Measurements from ENCODE around the gene HNRNPL. TPM values are rescaled to one million over a fixed set of nuclear protein-coding genes. Genes with fewer than 3 reads are reported as not detected.

Gene HNRNPL
- polyA plus RNA-seq, 2 of the 4 experiments (the other 2 are of a cell fraction), result 380 to 487 TPM

DNA sequence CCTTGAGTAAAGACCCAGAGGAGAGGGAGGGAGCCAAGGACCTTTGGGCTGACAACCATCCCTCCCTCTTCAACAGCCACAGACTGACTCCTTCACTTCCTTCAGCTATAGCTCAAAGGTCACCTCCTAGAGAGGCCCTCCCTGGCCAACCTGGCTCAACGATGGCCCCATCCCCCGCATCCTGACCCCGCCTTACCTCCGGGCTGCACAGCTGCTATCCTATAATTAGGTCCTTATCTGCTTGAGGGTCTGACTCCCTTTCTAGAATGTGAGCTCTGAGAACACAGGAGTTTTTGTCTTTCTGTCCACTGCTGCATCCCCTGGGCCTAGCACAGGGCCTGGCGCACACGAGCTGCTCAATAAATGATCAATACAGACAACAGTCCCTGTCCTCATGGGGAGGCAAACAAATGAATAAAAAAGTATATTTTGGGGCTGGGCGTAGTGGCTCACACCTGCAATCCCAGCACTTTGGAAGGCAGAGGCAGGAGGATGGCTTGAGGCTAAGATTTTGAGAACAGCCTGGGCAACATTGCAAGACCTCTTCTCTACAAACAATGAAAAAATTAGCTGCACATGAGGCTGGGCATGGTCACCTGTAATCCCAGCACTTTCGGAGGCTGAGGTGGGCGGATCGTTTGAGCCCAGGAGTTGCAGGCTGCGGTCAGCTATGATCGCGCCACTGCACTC is 30.4 kb downstream of the HNRNPL start:
- ATAC-seq (peak; percentile 14 to 23; a peak in 3 of 6 replicates), FAIRE-seq (peak; percentile 65), DNase-seq (ENCODE audit: low read depth in 1 of 2, low spot score in 1 of 2) (no peak)
- Histone ChIP-seq H3K27ac (peak overlapping the region in 1 of 2 experiments; percentile 7; a peak in 4 of 6 replicates), H3K9me3 (no peaks in the 10 kb centered on the region), H3K4me2 (peak overlapping the region; percentile 48), H3K4me1 (peaks cover 13% of the 10 kb centered on the region), H3K4me3 (no peak overlapping the region)
- 76% methylated on average over 13 of the region's 13 CpGs for WGBS (ENCODE audit: missing lambda C conversion rate)
- CTCF ChIA-PET, result interaction anchor here (0.7 to 4.0 kb wide), 10 partner anchors 9 to 417 kb away, joined by 3 to 20 read pairs (median 3); partner anchors contain the start of genes ECH1, FAM98C, MRPS12 and SARS2
- TF ChIP-seq MAFK (IDR thresholded peaks at IDR 0.05; ENCODE audit: partially characterized antibody) (no peak), RFX5 (IDR thresholded peaks at IDR 0.05) (no peak), MAZ (IDR thresholded peaks at IDR 0.05; ENCODE audit: borderline replicate concordance, low read depth, low read length) (no peak), PHF8 (IDR thresholded peaks at IDR 0.05; ENCODE audit: borderline replicate concordance, low read depth) (no peak), POLR2AphosphoS2 (conservative IDR thresholded peaks at IDR 0.05; ENCODE audit: low read length) (no peak), TFCP2L1 (CRISPR knock-in tag; IDR thresholded peaks at IDR 0.05) (no peak), JUN (IDR thresholded peaks at IDR 0.05) (no peak), ZNF302 (CRISPR knock-in tag; IDR thresholded peaks at IDR 0.05) (no peak), FOSL2 (IDR thresholded peaks at IDR 0.05) (no peak), FOSL2 (CRISPR knock-in tag; IDR thresholded peaks at IDR 0.05) (no peak), CHD4 (IDR thresholded peaks at IDR 0.05; ENCODE audit: borderline replicate concordance) (no peak), FOXS1 (CRISPR knock-in tag; IDR thresholded peaks at IDR 0.05) (no peak), NFE2L2 (conservative IDR thresholded peaks at IDR 0.05; ENCODE audit: low read length) (no peak), BHLHE40 (IDR thresholded peaks at IDR 0.05; ENCODE audit: low read depth, low read length) (no peak), JUNB (IDR thresholded peaks at IDR 0.05) (no peak)
- TF ChIP-seq, protein P1, sequence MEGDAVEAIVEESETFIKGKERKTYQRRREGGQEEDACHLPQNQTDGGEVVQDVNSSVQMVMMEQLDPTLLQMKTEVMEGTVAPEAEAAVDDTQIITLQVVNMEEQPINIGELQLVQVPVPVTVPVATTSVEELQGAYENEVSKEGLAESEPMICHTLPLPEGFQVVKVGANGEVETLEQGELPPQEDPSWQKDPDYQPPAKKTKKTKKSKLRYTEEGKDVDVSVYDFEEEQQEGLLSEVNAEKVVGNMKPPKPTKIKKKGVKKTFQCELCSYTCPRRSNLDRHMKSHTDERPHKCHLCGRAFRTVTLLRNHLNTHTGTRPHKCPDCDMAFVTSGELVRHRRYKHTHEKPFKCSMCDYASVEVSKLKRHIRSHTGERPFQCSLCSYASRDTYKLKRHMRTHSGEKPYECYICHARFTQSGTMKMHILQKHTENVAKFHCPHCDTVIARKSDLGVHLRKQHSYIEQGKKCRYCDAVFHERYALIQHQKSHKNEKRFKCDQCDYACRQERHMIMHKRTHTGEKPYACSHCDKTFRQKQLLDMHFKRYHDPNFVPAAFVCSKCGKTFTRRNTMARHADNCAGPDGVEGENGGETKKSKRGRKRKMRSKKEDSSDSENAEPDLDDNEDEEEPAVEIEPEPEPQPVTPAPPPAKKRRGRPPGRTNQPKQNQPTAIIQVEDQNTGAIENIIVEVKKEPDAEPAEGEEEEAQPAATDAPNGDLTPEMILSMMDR (IDR thresholded peaks at IDR 0.05), result no peak
- TF ChIP-seq, protein P2, sequence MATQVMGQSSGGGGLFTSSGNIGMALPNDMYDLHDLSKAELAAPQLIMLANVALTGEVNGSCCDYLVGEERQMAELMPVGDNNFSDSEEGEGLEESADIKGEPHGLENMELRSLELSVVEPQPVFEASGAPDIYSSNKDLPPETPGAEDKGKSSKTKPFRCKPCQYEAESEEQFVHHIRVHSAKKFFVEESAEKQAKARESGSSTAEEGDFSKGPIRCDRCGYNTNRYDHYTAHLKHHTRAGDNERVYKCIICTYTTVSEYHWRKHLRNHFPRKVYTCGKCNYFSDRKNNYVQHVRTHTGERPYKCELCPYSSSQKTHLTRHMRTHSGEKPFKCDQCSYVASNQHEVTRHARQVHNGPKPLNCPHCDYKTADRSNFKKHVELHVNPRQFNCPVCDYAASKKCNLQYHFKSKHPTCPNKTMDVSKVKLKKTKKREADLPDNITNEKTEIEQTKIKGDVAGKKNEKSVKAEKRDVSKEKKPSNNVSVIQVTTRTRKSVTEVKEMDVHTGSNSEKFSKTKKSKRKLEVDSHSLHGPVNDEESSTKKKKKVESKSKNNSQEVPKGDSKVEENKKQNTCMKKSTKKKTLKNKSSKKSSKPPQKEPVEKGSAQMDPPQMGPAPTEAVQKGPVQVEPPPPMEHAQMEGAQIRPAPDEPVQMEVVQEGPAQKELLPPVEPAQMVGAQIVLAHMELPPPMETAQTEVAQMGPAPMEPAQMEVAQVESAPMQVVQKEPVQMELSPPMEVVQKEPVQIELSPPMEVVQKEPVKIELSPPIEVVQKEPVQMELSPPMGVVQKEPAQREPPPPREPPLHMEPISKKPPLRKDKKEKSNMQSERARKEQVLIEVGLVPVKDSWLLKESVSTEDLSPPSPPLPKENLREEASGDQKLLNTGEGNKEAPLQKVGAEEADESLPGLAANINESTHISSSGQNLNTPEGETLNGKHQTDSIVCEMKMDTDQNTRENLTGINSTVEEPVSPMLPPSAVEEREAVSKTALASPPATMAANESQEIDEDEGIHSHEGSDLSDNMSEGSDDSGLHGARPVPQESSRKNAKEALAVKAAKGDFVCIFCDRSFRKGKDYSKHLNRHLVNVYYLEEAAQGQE (IDR thresholded peaks at IDR 0.05), result no peak
- TF ChIP-seq, protein P3, sequence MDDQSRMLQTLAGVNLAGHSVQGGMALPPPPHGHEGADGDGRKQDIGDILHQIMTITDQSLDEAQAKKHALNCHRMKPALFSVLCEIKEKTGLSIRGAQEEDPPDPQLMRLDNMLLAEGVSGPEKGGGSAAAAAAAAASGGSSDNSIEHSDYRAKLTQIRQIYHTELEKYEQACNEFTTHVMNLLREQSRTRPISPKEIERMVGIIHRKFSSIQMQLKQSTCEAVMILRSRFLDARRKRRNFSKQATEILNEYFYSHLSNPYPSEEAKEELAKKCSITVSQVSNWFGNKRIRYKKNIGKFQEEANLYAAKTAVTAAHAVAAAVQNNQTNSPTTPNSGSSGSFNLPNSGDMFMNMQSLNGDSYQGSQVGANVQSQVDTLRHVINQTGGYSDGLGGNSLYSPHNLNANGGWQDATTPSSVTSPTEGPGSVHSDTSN (IDR thresholded peaks at IDR 0.05), result no peak
- POLR2A ChIA-PET, result interaction anchor here (1.2 to 1.4 kb wide), 2 partner anchors 12 to 30 kb away, joined by 5 to 7 read pairs; partner anchors contain the start of gene ECH1

DNA sequence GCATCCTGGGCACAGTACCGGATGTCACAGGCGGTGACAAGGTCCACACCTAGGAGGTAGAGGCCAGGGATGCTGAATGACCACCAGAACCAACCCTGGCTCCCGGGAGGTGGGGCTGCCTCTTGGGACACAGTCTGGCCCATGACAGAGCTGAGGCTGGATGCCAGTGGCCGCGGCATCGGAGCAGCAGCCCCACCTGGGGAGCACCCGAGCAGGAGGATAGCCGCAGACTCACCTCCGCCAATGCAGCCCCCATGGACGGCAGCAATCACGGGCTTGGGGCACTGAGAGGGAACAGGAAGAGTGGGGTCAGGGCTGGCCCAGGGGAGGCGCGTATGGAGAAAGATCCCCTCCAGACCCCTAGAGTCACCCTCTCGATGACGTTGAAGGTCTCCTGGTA is 32.7 kb downstream of the HNRNPL start:
- Histone ChIP-seq H3K4me2 (no peak overlapping the region), H3K4me1 (peaks cover 19% of the 10 kb centered on the region), H3K4me3 (no peak overlapping the region), H3K9me3 (no peaks in the 10 kb centered on the region), H3K27ac (no peak overlapping the region)
- WGBS (ENCODE audit: missing lambda C conversion rate), result 94% methylated on average over 15 of the region's 15 CpGs
- ChIA-PET CTCF (interaction anchor here (0.7 to 1.4 kb wide), 4 partner anchors 36 to 414 kb away, joined by 3 to 4 read pairs (median 3); partner anchors contain the start of gene FAM98C), POLR2A (no interaction called here)
- no peak for TF ChIP-seq CHD4 (IDR thresholded peaks at IDR 0.05; ENCODE audit: borderline replicate concordance)
- no peak for TF ChIP-seq GATA3 (IDR thresholded peaks at IDR 0.05; ENCODE audit: borderline replicate concordance)
- TF ChIP-seq MAZ (IDR thresholded peaks at IDR 0.05; ENCODE audit: borderline replicate concordance, low read depth, low read length), result no peak
- no peak for TF ChIP-seq TFCP2L1 (CRISPR knock-in tag; IDR thresholded peaks at IDR 0.05)
- DNase-seq (ENCODE audit: low read depth in 1 of 2, low spot score in 1 of 2) (no peak), ATAC-seq (no peak), FAIRE-seq (no peak)

Measured in A549 (cell line).